Measurements from ENCODE around the gene OTOGL. TPM values are rescaled to one million over a fixed set of nuclear protein-coding genes. Genes with fewer than 3 reads are reported as not detected.

The OTOGL gene
- total RNA-seq, 1 donor: not detected

GRCh38 chr12:80352474-80352873 lies 253.1 kb downstream of the OTOGL start:
- Histone ChIP-seq H3K4me3 (ENCODE audit: low read length) (no peak overlapping the region), H3K27me3 (ENCODE audit: insufficient read depth, low read length) (no peaks in the 10 kb centered on the region), H3K4me1 (ENCODE audit: insufficient read depth, low read length) (no peaks in the 10 kb centered on the region), H3K9me3 (ENCODE audit: low read depth, low read length) (no peaks in the 10 kb centered on the region)

- Histone ChIP-seq H3K4me1 (ENCODE audit: insufficient read depth, low read length) (no peaks in the 10 kb centered on the region), H3K9me3 (ENCODE audit: low read depth, low read length) (no peaks in the 10 kb centered on the region), H3K4me3 (ENCODE audit: low read length) (no peak overlapping the region), H3K27me3 (ENCODE audit: insufficient read depth, low read length) (no peaks in the 10 kb centered on the region)
These were observed 253.9 kb downstream of the OTOGL start for GRCh38 chr12:80353254-80353653.

DNA sequence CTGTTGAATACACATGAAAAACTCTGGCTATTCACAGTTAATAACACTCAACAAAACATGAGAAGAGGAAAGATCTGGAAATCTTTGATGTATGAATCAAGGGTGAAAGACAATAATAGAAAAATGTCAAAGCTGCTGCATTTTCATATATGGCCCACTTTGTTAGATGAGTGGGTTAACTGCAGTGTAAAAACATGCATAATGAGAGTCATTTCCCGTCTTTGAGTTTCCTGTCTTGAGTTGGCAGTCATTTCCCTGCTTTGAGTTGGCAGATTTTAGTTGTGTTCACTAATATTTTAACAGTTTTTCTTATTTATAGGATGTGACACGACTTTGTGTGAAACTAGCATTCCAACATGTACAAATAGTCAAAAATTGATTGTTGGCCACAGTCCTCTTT lies 256.8 kb downstream of the OTOGL start:
- no peak overlapping the region for H3K4me3 ChIP-seq (ENCODE audit: low read length)
- H3K27me3 ChIP-seq (ENCODE audit: insufficient read depth, low read length): no peaks in the 10 kb centered on the region
- H3K9me3 ChIP-seq (ENCODE audit: low read depth, low read length): no peaks in the 10 kb centered on the region
- no peaks in the 10 kb centered on the region for H3K4me1 ChIP-seq (ENCODE audit: insufficient read depth, low read length)

DNA sequence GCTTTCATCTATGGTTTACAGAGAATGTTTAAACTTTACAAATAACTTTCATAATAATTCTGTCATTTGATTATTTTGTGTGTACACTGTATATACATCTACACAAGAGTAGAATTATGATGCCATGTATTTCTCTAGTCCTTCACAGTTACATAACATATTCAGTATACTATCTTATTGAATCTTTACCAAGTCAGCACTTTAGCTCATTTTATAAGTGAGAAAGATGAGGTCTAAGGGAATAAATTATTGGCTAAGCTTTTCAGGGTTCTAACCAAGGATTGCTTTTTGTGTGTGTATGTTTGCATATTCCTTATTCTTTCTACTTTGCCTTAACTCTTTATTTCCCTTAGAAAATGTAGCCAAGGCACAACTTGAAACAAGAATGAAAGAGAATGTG lies 260.4 kb downstream of the OTOGL start:
- no peaks in the 10 kb centered on the region for H3K9me3 ChIP-seq (ENCODE audit: low read depth, low read length)
- H3K27me3 ChIP-seq (ENCODE audit: insufficient read depth, low read length): no peaks in the 10 kb centered on the region

DNA sequence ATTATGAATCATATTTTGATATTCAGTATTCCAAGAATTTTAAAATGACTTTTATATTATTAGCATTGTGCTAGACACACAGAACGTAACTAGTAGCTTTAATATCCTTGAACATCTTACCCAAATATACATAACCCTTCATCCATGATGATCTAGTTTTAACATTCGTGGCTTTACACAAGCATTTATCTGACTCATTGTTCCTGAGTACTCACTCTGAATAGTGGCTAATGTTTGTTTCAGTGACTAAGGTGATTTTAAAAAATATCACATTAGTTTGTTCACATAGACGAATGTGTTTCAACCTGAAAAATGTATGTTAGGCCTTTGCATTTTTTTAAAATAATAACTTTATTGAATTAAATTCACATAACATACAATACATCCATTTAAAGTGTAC lies 264.7 kb downstream of the OTOGL start:
- no peaks in the 10 kb centered on the region for H3K27me3 ChIP-seq (ENCODE audit: insufficient read depth, low read length)

More for the DNA sequence above, 260.4 kb downstream of the OTOGL start:
- Histone ChIP-seq H3K4me3 (ENCODE audit: low read length) (no peak overlapping the region), H3K4me1 (ENCODE audit: insufficient read depth, low read length) (no peaks in the 10 kb centered on the region)

DNA sequence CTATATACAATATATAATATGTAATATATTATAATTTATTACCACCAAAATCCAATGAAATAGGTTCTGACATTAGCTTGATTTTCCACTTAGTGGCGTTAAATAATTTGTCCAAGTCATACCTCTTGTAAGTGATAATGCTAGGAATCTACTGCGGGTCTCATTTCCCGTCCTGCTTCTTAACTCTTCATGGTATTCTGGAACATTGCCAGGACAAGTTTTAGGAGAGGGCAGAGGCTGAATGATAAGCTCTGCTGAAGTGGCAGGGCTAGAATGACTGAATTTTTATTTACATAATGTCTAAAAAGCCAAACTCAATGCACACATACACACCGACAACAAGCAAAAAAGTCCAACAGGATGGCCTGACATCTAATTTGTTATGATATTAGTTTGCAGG lies 274.3 kb downstream of the OTOGL start:
- Histone ChIP-seq H3K4me1 (ENCODE audit: insufficient read depth, low read length) (no peaks in the 10 kb centered on the region), H3K4me3 (ENCODE audit: low read length) (no peak overlapping the region), H3K27me3 (ENCODE audit: insufficient read depth, low read length) (no peaks in the 10 kb centered on the region), H3K9me3 (ENCODE audit: low read depth, low read length) (no peaks in the 10 kb centered on the region)

More for the DNA sequence above, 264.7 kb downstream of the OTOGL start:
- Histone ChIP-seq H3K4me1 (ENCODE audit: insufficient read depth, low read length) (no peaks in the 10 kb centered on the region), H3K9me3 (ENCODE audit: low read depth, low read length) (no peaks in the 10 kb centered on the region), H3K4me3 (ENCODE audit: low read length) (no peak overlapping the region)

DNA sequence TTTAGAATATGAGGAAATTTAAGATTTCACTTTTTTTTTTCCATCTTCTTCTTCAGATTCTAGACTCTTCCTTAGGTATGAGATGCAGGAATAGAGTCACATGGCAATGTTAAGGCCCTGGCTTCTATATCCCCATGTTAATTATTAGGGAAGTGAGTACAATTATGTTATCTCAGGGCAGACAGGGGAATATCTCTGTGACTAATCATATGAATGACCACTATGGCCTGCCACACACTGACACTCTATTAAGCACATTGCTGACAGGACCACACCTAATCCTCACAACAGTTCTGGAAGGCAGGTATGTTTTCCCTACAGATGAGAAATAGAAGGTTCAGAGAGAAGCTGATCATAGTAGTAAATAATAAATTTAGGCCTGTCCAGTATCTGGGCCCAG lies 275.3 kb downstream of the OTOGL start:
- Histone ChIP-seq H3K4me1 (ENCODE audit: insufficient read depth, low read length) (no peaks in the 10 kb centered on the region), H3K9me3 (ENCODE audit: low read depth, low read length) (no peaks in the 10 kb centered on the region), H3K27me3 (ENCODE audit: insufficient read depth, low read length) (no peaks in the 10 kb centered on the region), H3K4me3 (ENCODE audit: low read length) (no peak overlapping the region)

DNA sequence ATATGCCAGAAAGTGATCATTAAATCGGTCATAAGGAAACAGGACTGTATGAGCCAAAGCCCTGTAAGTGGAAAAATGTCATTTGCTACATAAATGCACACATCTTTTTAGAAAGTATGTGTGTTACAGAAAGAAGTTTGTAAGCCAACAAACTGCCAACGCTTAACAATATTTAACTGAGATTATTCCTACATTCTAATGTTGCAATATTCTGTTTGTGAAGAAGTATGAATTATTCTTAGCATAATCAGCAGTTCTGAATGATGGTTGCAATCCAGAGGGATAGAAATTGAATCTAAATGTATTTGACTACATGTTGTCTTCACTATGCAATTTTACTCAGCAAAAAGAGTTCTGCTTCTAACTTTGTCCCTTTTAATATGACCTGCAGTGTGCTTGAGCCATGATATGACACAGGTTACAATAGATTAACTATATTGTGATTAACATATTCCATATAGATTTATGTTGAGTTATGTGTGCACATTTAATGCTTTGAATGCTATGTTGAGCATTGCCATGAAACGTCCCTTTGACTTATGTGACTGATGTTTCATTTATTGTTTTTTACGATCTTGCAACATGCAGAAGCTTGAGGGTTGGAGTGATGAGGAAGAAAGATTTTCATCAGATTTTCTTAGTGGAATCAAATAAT lies 277.9 kb downstream of the OTOGL start:
- Histone ChIP-seq H3K4me1 (ENCODE audit: insufficient read depth, low read length) (no peaks in the 10 kb centered on the region), H3K27me3 (ENCODE audit: insufficient read depth, low read length) (no peaks in the 10 kb centered on the region), H3K4me3 (ENCODE audit: low read length) (no peak overlapping the region), H3K9me3 (ENCODE audit: low read depth, low read length) (no peaks in the 10 kb centered on the region)

DNA sequence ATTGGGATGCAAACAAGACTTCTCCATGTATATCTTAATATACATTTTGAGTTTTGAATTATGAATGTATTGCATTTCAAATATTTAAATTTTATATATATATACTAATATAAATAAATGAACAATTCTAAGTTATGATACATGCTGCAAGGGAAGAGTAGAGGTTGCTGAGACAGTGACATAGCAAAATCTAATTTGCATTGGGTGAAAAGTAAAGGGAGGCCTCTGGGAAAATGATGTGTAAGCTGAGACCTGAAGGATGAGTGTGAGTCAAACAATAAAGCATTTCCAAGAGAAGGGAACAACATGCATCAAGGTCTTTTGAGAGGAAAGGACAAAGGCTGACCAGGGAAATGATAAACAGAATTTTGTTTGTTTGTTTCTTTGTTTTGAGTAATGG lies 281.8 kb downstream of the OTOGL start:
- Histone ChIP-seq H3K4me1 (ENCODE audit: insufficient read depth, low read length) (no peaks in the 10 kb centered on the region), H3K9me3 (ENCODE audit: low read depth, low read length) (no peaks in the 10 kb centered on the region), H3K27me3 (ENCODE audit: insufficient read depth, low read length) (no peaks in the 10 kb centered on the region), H3K4me3 (ENCODE audit: low read length) (no peak overlapping the region)

- H3K4me1 ChIP-seq (ENCODE audit: insufficient read depth, low read length): no peaks in the 10 kb centered on the region
- no peak overlapping the region for H3K4me3 ChIP-seq (ENCODE audit: low read length)
- no peaks in the 10 kb centered on the region for H3K9me3 ChIP-seq (ENCODE audit: low read depth, low read length)
- no peaks in the 10 kb centered on the region for H3K27me3 ChIP-seq (ENCODE audit: insufficient read depth, low read length)
These were observed 282.9 kb downstream of the OTOGL start for GRCh38 chr12:80382254-80382653.

- no peak overlapping the region for H3K4me3 ChIP-seq (ENCODE audit: low read length)
These were observed 301.2 kb downstream of the OTOGL start for GRCh38 chr12:80400571-80400991.

GRCh38 chr12:80401191-80401590 lies 301.9 kb downstream of the OTOGL start:
- Histone ChIP-seq H3K4me1 (ENCODE audit: insufficient read depth, low read length) (no peaks in the 10 kb centered on the region), H3K9me3 (ENCODE audit: low read depth, low read length) (no peaks in the 10 kb centered on the region), H3K4me3 (ENCODE audit: low read length) (no peak overlapping the region), H3K27me3 (ENCODE audit: insufficient read depth, low read length) (no peaks in the 10 kb centered on the region)

More at GRCh38 chr12:80400571-80400991, 301.2 kb downstream of the OTOGL start:
- Histone ChIP-seq H3K27me3 (ENCODE audit: insufficient read depth, low read length) (no peaks in the 10 kb centered on the region), H3K4me1 (ENCODE audit: insufficient read depth, low read length) (no peaks in the 10 kb centered on the region), H3K9me3 (ENCODE audit: low read depth, low read length) (no peaks in the 10 kb centered on the region)

GRCh38 chr12:80404629-80405028 lies 305.3 kb downstream of the OTOGL start:
- Histone ChIP-seq H3K27me3 (ENCODE audit: insufficient read depth, low read length) (no peaks in the 10 kb centered on the region), H3K4me3 (ENCODE audit: low read length) (no peak overlapping the region), H3K4me1 (ENCODE audit: insufficient read depth, low read length) (no peaks in the 10 kb centered on the region), H3K9me3 (ENCODE audit: low read depth, low read length) (no peaks in the 10 kb centered on the region)

- Histone ChIP-seq H3K9me3 (ENCODE audit: low read depth, low read length) (no peaks in the 10 kb centered on the region), H3K27me3 (ENCODE audit: insufficient read depth, low read length) (no peaks in the 10 kb centered on the region), H3K4me3 (ENCODE audit: low read length) (no peak overlapping the region), H3K4me1 (ENCODE audit: insufficient read depth, low read length) (no peaks in the 10 kb centered on the region)
These were observed 306.9 kb downstream of the OTOGL start for GRCh38 chr12:80406253-80406652.

- Histone ChIP-seq H3K4me1 (ENCODE audit: insufficient read depth, low read length) (no peaks in the 10 kb centered on the region), H3K4me3 (ENCODE audit: low read length) (no peak overlapping the region), H3K9me3 (ENCODE audit: low read depth, low read length) (no peaks in the 10 kb centered on the region), H3K27me3 (ENCODE audit: insufficient read depth, low read length) (no peaks in the 10 kb centered on the region)
These were observed 312.4 kb downstream of the OTOGL start for GRCh38 chr12:80411787-80412186.

DNA sequence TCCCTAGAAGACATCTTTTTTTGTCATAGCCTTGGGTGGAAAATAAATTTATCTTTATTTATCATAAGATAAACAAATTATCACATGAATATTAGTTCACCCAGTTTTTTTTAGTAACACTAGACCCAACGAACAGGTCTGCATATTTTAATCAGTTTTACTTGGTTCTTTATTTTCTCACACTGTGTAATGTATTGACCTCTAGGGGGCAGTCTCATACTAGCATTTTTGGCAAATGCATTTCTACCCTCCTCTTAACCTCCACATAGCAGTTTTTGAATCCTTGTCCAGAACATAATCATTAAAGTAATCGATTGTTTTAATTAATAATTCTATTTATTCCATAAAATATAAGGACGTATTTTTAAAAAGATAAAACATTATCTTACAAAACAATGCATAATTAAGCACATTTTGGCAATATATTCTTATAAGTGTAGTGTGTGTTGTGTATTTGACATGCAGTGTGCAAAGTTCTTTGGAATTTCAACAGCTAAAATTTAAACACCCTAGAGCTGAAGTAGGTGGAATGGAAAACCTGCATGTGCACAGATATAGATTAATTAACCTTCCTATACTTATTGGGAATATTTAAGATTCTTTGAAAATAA lies 313.1 kb downstream of the OTOGL start:
- Histone ChIP-seq H3K27me3 (ENCODE audit: insufficient read depth, low read length) (no peaks in the 10 kb centered on the region), H3K9me3 (ENCODE audit: low read depth, low read length) (no peaks in the 10 kb centered on the region), H3K4me3 (ENCODE audit: low read length) (no peak overlapping the region), H3K4me1 (ENCODE audit: insufficient read depth, low read length) (no peaks in the 10 kb centered on the region)
